Measurements from ENCODE around the gene OVOL1.
"Not testable (repeated sequence)": the region's sequence is repeated elsewhere in the genome, so short reads cannot be mapped to it uniquely, and the experiment has no call there.

Gene OVOL1

GRCh38 chr11:65817835-65818680 is 31.2 kb downstream of the OVOL1 start:
- peak; percentile 95 for DNase-seq

- no peak for DNase-seq
Measured at GRCh38 chr11:65821107-65821506, 34.2 kb downstream of the OVOL1 start.

GRCh38 chr11:65822776-65823528 is 36.1 kb downstream of the OVOL1 start:
- no peak for DNase-seq

- DNase-seq: no peak
Measured at GRCh38 chr11:65826984-65827735, 40.3 kb downstream of the OVOL1 start.

- no peak for DNase-seq
Measured at GRCh38 chr11:65829459-65829858, 42.6 kb downstream of the OVOL1 start.

- DNase-seq: not testable (repeated sequence)
Measured at GRCh38 chr11:65832231-65832630, 45.4 kb downstream of the OVOL1 start.

- DNase-seq: peak; percentile 97
Measured at GRCh38 chr11:65833297-65834030, 46.6 kb downstream of the OVOL1 start, which contains the start of gene SNX32. Gene SNX32 (plus strand): TSS chr11:65833963. CDS start chr11:65834066, 103 bp downstream.

- no peak for DNase-seq
Measured at GRCh38 chr11:65834202-65834601, 47.3 kb downstream of the OVOL1 start.

GRCh38 chr11:65842144-65842543 is 55.3 kb downstream of the OVOL1 start:
- no peak for DNase-seq

- no peak for DNase-seq
Measured at GRCh38 chr11:65843811-65844210, 56.9 kb downstream of the OVOL1 start.

- DNase-seq: no peak
Measured at GRCh38 chr11:65844231-65844872, 57.5 kb downstream of the OVOL1 start.

All from activated CD4-positive, alpha-beta T cell treated with anti-CD3 and anti-CD28 coated beads, Interleukin-2, Interleukin-6, amounts not matched to agents 100 ng/mL and 50 ng/mL, durations not matched to agents 16 hours and 8 hours (primary cell).